T-helper 1 cell (primary cell): ENCODE results near the gene FSCB.
"Not testable (repeated sequence)": the region's sequence is repeated elsewhere in the genome, so short reads cannot be mapped to it uniquely, and the experiment has no call there.

Source experiments
- DNase-seq, 5 donors: peaks; one replicate each; pipeline ENCODE4 v3.0.0-alpha.2; 2012 to 2020
- total RNA-seq, 4 donors: gene quantifications; one replicate each; lab custom pipeline; 2026; lab: John Stamatoyannopoulos, UW

The FSCB gene, protein sequence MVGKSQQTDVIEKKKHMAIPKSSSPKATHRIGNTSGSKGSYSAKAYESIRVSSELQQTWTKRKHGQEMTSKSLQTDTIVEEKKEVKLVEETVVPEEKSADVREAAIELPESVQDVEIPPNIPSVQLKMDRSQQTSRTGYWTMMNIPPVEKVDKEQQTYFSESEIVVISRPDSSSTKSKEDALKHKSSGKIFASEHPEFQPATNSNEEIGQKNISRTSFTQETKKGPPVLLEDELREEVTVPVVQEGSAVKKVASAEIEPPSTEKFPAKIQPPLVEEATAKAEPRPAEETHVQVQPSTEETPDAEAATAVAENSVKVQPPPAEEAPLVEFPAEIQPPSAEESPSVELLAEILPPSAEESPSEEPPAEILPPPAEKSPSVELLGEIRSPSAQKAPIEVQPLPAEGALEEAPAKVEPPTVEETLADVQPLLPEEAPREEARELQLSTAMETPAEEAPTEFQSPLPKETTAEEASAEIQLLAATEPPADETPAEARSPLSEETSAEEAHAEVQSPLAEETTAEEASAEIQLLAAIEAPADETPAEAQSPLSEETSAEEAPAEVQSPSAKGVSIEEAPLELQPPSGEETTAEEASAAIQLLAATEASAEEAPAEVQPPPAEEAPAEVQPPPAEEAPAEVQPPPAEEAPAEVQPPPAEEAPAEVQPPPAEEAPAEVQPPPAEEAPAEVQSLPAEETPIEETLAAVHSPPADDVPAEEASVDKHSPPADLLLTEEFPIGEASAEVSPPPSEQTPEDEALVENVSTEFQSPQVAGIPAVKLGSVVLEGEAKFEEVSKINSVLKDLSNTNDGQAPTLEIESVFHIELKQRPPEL
- total RNA-seq, result 0 reads per million in 4 donors

DNA sequence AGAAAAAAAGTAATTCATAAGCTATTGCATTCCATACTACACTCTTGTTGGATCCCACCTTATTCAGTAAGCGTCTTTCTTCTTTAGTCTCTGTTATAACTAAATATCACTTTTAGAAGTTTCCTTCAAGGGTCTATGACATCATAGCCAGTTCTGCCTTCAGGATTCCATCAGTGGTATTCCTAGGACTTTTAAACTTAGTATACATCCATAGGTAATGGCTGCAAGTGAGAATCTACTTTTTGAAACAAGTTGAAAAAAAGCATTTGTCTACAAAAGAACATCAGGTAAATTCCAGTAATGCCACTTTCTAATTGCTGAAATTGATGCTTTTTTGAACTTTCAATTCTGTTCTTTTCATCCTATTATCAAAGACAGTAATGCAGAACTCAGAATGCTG is at the start of gene FSCB:
Gene FSCB (minus strand): TSS at position 101 of the 400 bp plus-strand sequence. CDS start 296 bp downstream, outside the sequence.
- DNase-seq, result no peak

DNA sequence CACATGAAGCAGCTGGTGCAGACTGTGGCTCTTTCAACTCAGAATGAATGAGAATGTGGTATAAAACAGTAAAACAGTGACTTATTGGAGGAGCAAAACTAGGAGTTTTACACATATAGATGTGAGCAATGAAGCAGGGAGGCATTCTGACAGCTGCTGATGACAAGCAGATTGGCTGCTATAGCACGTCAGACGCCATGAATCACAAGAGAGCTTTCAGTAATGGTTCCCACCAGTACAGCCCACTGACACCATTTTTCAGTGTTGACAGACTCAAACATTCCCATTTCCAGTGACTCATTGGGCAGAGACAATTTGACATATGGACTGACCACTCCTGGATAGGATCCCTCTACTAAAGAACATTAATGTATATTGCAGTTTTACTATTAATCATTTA is 24.6 kb upstream of the FSCB start:
- DNase-seq, result no peak

DNA sequence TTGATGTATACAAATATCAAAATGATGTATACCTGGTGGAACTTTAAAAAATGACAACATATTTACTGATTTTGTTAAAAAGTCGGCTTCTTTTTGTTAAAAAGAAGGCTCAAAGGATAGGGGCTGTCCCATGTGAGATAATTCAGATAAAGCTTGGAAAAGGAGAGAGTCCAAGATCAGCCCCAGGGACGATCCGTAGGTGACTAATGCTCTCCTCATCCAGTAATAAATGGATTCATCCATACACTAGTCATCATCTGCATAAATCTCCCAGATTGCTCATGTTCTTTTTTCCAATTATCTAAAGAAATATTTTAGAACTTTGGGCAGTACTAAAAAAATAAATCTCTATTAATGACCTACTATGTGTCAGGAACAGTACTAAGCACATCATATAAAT is 23.4 kb upstream of the FSCB start:
- DNase-seq, result no peak

DNA sequence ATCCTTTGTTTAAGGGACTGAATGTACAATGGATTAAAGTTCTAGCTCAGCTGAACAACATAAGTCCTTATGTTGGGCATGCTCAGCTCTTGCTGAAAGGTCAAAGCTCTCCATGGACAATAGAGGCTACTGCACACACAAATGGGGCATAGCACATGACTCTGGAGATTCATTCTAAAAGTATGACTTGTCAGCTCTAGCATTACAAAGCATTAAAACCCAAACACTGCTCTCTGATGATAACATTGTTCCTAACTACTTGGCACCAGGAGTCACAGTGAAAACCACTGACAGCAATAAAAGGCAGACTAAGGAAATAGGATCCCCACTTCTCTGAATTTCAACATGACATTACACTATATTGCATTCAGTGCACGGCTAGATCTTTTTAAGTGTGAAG is 21.9 kb upstream of the FSCB start:
- no peak for DNase-seq

DNA sequence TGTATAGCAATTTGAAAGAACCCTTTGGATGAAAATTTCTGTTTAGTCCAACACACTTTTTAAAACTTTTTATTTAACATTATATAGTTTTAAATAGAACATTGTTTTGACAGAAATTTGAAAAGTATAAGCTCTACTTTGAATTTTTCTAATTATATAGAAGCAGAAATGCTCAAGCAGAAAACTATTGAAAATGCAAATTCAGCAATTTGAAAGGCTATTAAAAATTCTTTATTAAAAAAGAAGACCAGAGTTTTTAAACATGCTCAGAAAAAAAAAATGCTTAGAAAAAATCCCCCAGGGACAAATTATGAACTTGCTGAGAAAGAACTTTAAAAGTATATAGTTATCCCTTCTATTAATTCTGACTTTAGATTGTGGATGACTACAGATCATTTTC is 21.1 kb upstream of the FSCB start:
- DNase-seq, result no peak

DNA sequence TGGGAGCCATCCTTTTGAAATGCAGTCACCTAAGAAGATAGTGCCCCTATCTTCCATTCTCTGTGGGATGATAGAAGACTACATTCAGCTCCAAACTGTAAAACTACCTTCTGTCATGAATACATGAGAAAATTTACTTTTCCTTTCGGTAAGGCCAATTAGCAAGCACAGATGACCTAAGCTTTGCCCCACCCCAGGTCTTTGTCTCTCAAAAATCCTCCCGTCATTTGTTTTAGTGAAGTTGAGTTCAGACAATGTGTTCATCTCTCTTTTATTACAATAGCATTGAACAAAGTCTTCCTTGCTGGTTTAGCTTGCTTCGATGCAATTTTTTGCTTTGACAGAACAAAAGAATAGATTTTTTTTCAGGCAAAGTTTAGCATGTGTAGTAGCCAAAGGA is 18.2 kb upstream of the FSCB start:
- no peak for DNase-seq

DNA sequence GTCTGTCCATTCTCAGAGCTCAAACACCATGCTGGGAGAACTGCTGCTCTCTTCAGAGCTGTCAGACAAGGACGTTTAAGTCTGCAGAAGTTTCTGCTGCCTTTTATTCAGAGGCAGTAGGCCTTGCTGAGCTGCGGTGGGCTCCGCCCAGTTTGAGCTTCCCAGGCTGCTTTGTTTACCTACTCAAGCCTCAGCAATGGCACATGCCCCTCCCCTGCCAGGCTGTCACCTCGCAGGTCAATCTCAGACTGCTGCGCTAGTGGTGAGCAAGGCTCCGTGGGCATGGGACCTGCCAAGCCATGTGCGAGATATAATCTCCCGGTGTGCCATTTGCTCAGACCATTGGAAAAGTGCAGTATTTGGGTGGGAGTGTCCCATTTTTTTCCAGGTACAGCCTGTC is 8.6 kb upstream of the FSCB start:
- DNase-seq, result not testable (repeated sequence)

DNA sequence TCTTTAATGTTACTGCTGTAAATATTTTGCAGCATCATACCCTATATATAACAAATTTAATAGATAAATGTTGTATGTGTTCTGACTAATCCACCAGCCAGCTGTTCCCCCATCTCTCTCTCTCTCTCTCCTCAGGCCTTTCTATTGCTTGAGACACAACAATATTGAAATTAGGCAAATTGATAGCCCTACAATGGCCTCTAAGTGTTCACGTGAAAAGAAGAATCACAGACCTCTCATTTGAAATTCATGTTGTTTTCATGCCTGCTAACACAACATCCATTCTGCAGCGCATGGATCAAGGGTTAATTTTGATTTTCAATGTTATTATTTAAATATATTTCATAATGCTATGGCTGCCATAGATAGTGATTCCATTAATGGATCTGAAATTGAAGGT is 1.8 kb upstream of the FSCB start:
- DNase-seq, result no peak

DNA sequence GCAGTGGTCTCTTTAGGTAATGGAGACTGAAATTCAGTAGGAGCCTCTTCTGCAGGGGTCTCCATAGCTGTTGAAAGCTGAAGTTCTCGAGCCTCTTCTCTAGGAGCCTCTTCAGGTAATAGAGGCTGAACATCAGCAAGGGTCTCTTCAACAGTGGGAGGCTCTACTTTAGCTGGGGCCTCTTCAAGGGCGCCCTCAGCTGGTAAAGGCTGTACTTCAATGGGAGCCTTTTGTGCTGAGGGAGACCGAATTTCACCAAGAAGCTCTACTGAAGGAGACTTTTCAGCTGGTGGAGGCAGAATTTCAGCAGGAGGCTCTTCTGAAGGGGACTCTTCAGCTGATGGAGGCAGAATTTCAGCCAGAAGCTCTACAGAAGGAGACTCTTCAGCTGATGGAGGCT is 1.5 kb downstream of the FSCB start:
- no peak for DNase-seq

DNA sequence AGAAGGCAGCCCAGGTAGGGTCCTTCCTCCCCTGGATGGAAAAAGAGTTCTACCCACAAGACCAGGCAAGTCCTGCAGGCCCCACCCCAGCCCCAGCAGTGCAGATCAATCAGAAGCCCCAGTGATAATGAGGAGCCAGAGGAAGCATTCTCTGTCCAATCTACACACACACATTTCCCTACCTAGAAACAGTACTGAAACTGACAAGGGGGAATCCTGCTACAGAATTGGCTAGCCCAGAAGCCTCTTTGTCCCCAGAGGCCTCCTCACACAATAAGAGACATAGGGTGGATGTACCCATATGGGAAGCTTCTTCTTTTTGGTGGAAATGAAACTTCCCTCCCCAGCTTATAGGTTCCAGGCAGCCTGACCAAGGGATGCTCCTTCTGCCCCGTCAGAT is 9.9 kb downstream of the FSCB start:
- DNase-seq, result no peak

DNA sequence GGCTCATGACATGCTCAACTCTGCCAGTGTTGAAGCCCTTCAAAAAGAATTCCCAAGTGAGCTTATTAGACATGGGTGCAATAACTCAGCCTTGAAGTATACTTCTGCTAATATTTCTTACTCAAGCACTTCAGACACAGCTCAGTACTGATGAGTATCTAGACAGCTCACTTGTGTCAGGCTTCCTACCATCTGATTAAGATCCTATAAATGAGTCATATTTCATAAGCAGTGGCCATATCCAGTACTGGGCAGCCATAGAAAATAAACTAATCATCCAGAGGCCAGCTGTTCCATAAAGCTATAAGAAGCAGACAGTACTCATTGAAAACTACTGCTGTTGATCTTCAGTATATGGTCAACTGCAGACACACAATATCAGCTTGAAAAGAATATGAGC is 12.9 kb downstream of the FSCB start:
- DNase-seq, result no peak

DNA sequence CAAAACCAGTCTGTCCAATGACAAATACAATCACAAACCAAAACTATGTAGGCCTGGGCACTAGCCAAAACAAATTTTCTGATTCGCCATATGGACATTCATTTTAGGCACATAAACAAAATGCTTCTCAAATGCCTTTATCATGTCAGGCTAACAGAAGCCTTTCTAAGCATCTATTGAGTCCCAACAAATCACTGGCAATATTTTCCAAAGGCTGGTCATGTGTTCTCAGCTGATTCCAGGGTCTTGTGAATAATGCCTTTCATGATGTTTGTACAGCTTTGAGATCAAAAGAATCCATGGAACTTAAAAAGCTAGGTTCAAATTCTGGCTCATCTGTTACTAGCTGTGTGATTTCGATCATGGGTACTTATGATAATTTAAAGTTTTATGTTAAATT is 16.1 kb downstream of the FSCB start:
- DNase-seq, result no peak

DNA sequence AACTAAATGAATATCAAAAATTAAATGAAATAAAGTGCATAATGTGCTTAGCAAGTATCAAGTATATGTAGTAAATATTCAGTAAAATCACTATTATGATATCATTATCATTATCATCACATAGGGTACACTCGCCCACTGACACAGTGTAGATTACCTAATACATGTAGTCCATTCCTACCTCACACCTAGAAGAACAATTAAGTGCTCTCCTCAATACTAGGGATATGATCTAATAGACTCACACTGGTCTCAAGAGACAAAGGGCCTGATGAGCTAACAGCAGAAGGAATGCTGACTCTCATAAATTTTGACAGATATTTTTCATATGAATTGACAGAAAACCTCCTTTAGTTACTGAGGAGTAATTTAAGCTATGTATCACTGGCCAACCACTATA is 29.1 kb downstream of the FSCB start:
- DNase-seq, result no peak

DNA sequence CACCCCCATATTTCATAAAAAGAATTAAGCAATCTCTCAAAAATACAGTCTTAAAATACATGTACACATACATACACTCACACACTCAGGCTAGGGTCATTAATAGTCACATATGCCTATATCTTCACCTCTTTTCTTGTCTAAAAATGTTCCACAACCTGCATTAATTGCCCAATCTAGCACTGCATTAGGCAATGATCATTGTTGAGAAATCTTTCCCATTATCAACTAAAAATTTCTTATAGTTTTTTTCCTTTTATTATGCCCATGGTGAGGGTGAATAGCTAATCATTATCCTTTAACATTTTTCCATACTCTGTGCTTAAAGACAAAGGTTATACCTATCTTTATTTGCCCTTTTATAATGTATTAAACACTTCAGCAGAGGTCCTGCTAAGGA is 38.3 kb downstream of the FSCB start:
- DNase-seq, result no peak

DNA sequence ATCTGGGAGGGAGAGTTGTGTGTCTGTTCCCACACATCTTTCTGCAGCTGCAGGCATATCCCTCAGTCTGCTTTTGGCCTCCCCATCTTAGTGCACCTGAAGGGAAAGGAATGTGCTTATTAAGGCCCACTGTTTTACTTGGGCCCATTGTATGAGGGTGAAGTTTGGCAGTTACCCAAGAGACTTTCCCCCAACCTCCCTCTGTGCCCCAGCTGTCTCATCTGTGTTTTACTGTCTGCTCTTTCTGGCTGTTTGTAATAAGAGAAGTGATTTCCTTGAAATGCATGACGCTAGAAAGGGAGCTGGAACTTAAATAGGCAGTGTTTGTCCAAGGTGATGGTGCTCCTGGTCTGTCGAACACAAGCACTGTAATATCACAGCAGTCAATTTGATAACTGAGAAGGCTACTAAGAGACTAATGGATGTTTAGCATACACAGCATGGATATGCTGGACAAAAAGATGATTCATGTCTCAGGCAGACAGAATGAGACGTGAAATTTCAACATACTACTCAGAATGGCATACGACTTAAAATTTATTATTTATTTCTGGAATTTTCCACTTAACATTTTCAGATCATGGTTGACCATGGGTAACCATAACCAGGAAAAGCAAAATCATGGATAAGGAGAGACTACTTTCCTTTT is 43.6 kb downstream of the FSCB start:
- DNase-seq, result no peak

DNA sequence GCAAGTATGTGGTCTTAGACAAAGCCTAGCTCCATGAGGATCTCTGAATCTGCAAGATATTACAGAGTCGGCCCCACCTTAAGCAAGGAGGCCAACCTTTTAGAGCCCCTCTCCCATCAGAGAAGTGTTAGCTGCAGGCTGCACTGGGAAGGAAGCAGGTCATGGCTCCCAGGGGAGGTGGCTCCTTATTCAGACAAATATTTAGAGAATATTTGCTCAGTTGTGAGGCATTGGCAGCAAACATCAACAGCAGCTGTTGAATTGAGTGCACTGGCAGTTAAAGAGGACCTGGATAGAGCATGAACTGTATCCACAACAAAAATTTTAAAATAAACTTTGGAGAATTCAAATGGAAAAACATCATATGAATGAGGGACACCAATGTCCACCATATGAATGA is 44.7 kb downstream of the FSCB start:
- no peak for DNase-seq

DNA sequence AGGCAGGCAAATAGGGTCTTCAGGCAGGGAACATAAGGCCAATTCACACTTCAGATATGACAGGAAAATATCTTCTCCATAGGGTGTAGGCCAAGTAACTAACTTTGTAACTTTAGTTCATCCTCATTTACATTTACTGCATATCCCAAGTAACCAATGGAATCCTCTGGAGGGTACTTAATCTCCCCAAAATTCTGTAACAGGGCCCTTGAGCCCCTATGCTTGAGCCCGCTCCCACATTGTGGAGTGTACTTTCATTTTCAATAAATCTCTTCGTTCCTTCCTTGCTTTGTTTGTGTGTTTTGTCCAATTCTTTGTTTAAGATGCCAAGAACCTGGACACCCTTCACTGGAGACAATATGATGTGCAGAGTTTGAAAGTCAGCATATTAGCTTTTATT is 45.3 kb downstream of the FSCB start:
- DNase-seq, result no peak
